ENCODE measurements around the gene CTNS. TPM values are rescaled to one million over a fixed set of nuclear protein-coding genes. Genes with fewer than 3 reads are reported as not detected.

CTNS gene
- total and polyA plus RNA-seq, 2 experiments from 2014 or later, result 26.0 to 28.1 TPM

- Histone ChIP-seq H3K9me2 (replicated peaks; ENCODE audit: insufficient read depth) (no peaks in the 10 kb centered on the region), H3K4me2 (no peak overlapping the region), H3K79me2 (no peaks in the 10 kb centered on the region), H3K27ac (no peak overlapping the region), H3K36me3 (replicated peaks; ENCODE audit: insufficient read depth, low read depth) (no peaks in the 10 kb centered on the region), H3K27me3 (no peaks in the 10 kb centered on the region), H4K20me1 (ENCODE audit: insufficient read depth, poor library complexity, severe bottlenecking) (no peaks in the 10 kb centered on the region), H3K4me3 (no peak overlapping the region), H3K4me1 (ENCODE audit: insufficient read depth) (no peaks in the 10 kb centered on the region), H2AFZ (no peak overlapping the region), H3K9me3 (ENCODE audit: low read depth) (no peaks in the 10 kb centered on the region)
- 85% methylated on average over 7 of the region's 13 CpGs for WGBS (ENCODE audit: low lambda C conversion rate, missing lambda C conversion rate)
- TF ChIP-seq EZH2 (IDR thresholded peaks at IDR 0.05; ENCODE audit: borderline replicate concordance) (no peak), CTCF (IDR thresholded peaks at IDR 0.05; ENCODE audit: poor library complexity) (no peak), EZH2phosphoT487 (IDR thresholded peaks at IDR 0.05; ENCODE audit: low read depth, severe bottlenecking, unreplicated experiment) (no peak)
- no peak for DNase-seq (ENCODE audit: low spot score)
These were observed 48.6 kb downstream of the CTNS start for GRCh38 chr17:3685174-3685573.

- TF ChIP-seq CTCF (IDR thresholded peaks at IDR 0.05; ENCODE audit: poor library complexity), result no peak
- TF ChIP-seq EZH2 (IDR thresholded peaks at IDR 0.05; ENCODE audit: borderline replicate concordance), result no peak
- TF ChIP-seq EZH2phosphoT487 (IDR thresholded peaks at IDR 0.05; ENCODE audit: low read depth, severe bottlenecking, unreplicated experiment), result no peak
- H4K20me1 ChIP-seq (ENCODE audit: insufficient read depth, poor library complexity, severe bottlenecking), result no peaks in the 10 kb centered on the region
- no peaks in the 10 kb centered on the region for H3K9me2 ChIP-seq (replicated peaks; ENCODE audit: insufficient read depth)
- no peak overlapping the region for H3K27ac ChIP-seq
- H3K9me3 ChIP-seq (ENCODE audit: low read depth), result no peaks in the 10 kb centered on the region
- H3K27me3 ChIP-seq, result peaks cover 2% of the 10 kb centered on the region
- H3K4me3 ChIP-seq, result no peak overlapping the region
- H2AFZ ChIP-seq, result no peak overlapping the region
- H3K4me1 ChIP-seq (ENCODE audit: insufficient read depth), result no peaks in the 10 kb centered on the region
- H3K79me2 ChIP-seq, result no peaks in the 10 kb centered on the region
- no peaks in the 10 kb centered on the region for H3K36me3 ChIP-seq (replicated peaks; ENCODE audit: insufficient read depth, low read depth)
- no peak overlapping the region for H3K4me2 ChIP-seq
- DNase-seq (ENCODE audit: low spot score), result no peak
- WGBS (ENCODE audit: low lambda C conversion rate, missing lambda C conversion rate), result 68% methylated on average over 19 of the region's 19 CpGs
These were observed 51.5 kb downstream of the CTNS start for GRCh38 chr17:3688027-3688553.

GRCh38 chr17:3688852-3689261 is 52.3 kb downstream of the CTNS start:
- Histone ChIP-seq H2AFZ (no peak overlapping the region), H3K9me2 (replicated peaks; ENCODE audit: insufficient read depth) (no peaks in the 10 kb centered on the region), H3K4me2 (no peak overlapping the region), H3K27me3 (peaks cover 7% of the 10 kb centered on the region), H3K9me3 (ENCODE audit: low read depth) (no peaks in the 10 kb centered on the region), H4K20me1 (ENCODE audit: insufficient read depth, poor library complexity, severe bottlenecking) (no peaks in the 10 kb centered on the region), H3K27ac (no peak overlapping the region), H3K79me2 (no peaks in the 10 kb centered on the region), H3K4me3 (no peak overlapping the region), H3K36me3 (replicated peaks; ENCODE audit: insufficient read depth, low read depth) (no peaks in the 10 kb centered on the region), H3K4me1 (ENCODE audit: insufficient read depth) (no peaks in the 10 kb centered on the region)
- DNase-seq (ENCODE audit: low spot score), result no peak
- WGBS (ENCODE audit: low lambda C conversion rate, missing lambda C conversion rate), result 84% methylated on average over 13 of the region's 14 CpGs
- TF ChIP-seq CTCF (IDR thresholded peaks at IDR 0.05; ENCODE audit: poor library complexity) (no peak), EZH2 (IDR thresholded peaks at IDR 0.05; ENCODE audit: borderline replicate concordance) (no peak), EZH2phosphoT487 (IDR thresholded peaks at IDR 0.05; ENCODE audit: low read depth, severe bottlenecking, unreplicated experiment) (no peak)
